Epithelial cell of esophagus (primary cell): ENCODE data around the gene GALK1.

Source experiments
- DNase-seq: peaks from one replicate; pipeline ENCODE4 v3.0.0; 2010; ENCODE audit warnings: low read depth
- H3K4me3 ChIP-seq: 2 replicates; pipeline ENCODE4 v1.5.1; 2011; ENCODE audit warnings: mild to moderate bottlenecking, low read length, control low read depth
- TF ChIP-seq, protein P1 (sequence below): IDR thresholded peaks from 2 replicates; pipeline ENCODE4 v1.5.1; 2011; ENCODE audit warnings: low read depth, mild to moderate bottlenecking, low read length, control low read depth, inconsistent platforms; ENCODE audit not compliant: insufficient read depth; ENCODE audit errors: missing control alignments

The GALK1 gene

DNA sequence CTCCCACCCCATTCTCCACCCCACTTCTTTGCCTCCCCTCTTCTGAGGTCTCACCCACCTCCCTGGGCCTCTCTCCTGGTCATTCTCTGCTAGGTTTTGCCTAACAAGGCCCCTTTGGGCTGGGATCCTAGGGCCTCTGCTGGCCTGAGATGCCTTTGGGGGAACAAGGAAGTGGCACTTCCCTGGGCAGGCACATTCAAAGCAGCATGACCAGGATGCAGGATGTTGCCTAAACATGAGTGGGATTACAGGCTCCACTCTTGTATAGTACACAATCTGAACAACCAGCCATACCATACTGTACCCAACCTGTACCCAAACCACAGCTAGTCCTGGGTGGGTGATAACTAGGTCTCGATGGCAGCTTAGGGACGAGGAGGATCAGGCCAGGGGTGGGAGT is 9.0 kb downstream of the GALK1 start:
- no peak overlapping the region for H3K4me3 ChIP-seq
- DNase-seq = no peak
- TF ChIP-seq, protein P1, sequence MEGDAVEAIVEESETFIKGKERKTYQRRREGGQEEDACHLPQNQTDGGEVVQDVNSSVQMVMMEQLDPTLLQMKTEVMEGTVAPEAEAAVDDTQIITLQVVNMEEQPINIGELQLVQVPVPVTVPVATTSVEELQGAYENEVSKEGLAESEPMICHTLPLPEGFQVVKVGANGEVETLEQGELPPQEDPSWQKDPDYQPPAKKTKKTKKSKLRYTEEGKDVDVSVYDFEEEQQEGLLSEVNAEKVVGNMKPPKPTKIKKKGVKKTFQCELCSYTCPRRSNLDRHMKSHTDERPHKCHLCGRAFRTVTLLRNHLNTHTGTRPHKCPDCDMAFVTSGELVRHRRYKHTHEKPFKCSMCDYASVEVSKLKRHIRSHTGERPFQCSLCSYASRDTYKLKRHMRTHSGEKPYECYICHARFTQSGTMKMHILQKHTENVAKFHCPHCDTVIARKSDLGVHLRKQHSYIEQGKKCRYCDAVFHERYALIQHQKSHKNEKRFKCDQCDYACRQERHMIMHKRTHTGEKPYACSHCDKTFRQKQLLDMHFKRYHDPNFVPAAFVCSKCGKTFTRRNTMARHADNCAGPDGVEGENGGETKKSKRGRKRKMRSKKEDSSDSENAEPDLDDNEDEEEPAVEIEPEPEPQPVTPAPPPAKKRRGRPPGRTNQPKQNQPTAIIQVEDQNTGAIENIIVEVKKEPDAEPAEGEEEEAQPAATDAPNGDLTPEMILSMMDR = no peak

DNA sequence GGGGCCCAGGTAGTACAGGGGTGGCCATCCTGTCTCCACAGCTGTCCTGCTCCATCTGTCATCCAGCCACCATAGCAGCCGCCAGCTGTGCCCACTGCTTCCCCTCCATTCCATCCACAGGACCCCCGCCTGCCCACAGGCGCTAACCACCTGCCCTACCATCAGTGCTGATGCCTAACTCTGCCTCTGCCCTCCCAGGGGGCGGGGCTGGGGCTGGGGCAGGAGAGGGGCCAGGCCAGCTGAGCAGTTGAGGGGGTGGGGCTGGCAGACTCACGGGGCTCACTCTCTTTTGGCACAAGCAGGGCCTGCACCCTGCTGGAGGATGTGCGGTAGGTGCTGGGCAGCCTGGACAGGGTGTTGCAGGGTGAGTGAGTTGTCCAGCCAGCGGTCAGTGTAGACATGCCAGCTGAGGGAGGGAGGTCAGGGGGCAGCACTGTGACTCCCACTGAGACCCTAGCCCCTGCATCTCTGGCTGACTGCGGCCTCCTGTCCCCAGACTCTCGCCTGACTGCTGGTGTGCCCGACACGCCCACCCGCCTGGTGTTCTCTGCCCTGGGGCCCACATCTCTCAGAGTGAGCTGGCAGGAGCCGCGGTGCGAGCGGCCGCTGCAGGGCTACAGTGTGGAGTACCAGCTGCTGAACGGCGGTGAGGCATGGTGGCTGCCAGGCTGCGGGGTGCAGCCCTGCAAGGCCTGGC is 9.6 kb downstream of the GALK1 start:
- DNase-seq = peak; percentile 61
- TF ChIP-seq, protein P1 = no peak
- H3K4me3 ChIP-seq = no peak overlapping the region

DNA sequence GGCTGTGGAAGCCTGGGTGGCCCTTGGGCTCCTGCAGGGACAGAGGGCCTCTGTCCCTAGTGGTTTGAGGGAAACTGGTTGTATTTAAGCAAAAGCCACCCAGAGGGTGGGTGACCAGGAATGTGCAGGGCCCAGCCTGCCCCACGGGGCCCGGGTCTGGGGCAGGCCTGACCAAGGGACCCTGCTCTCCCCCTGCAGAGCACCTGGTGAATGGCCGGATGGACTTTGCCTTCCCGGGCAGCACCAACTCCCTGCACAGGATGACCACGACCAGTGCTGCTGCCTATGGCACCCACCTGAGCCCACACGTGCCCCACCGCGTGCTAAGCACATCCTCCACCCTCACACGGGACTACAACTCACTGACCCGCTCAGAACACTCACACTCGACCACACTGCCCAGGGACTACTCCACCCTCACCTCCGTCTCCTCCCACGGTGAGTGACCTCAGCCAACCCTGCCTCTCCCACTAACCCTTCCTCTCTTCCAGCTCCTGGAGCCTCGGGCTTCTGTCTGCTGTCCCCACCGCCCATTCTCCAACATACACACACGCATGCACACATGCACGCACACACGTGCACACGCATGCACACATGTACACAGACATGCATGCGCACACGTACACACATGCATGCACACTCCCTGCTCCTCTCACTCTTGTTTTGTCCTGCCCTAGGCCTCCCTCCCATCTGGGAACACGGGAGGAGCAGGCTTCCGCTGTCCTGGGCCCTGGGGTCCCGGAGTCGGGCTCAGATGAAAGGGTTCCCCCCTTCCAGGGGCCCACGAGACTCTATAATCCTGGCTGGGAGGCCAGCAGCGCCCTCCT is 10.4 kb downstream of the GALK1 start:
- H3K4me3 ChIP-seq = no peak overlapping the region
- DNase-seq = no peak
- TF ChIP-seq, protein P1 = no peak

DNA sequence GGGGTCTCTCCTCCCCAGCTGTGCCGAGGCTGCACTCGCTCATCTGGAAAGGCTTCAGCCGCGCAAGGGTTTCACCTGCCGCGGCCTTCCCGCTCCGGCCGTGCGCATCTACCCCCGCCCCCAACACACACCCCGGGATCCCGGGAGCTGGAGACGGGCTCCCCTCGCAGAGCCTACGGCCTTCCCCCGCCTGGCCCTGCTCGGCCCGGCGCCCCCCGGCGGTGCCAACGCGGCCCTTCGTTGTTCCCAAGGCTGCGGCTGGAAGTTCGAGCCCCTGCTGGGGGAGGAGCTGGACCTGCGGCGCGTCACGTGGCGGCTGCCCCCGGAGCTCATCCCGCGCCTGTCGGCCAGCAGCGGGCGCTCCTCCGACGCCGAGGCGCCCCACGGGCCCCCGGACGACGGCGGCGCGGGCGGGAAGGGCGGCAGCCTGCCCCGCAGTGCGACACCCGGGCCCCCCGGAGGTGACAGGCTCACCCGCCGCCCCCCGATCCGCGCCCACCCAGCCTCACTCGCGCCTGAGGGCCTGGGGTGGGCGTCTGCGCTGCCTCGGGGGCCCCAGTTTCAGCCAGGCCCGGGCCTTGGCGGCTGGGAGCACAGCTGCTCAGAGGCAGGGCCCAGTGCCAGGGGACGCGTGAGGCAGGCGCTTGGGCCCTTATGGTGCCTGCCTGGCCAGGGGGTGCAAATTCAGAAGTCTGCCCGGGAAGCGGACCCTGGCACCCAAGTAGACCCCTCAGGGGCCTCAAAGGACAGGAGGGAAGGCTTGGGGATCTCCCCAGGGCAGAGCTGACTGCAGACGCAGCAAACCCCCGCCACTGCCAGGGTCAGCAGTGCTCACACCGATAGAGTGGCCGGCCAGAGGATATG is 11.2 kb downstream of the GALK1 start:
- TF ChIP-seq, protein P1 = no peak
- DNase-seq = no peak
- H3K4me3 ChIP-seq = no peak overlapping the region

DNA sequence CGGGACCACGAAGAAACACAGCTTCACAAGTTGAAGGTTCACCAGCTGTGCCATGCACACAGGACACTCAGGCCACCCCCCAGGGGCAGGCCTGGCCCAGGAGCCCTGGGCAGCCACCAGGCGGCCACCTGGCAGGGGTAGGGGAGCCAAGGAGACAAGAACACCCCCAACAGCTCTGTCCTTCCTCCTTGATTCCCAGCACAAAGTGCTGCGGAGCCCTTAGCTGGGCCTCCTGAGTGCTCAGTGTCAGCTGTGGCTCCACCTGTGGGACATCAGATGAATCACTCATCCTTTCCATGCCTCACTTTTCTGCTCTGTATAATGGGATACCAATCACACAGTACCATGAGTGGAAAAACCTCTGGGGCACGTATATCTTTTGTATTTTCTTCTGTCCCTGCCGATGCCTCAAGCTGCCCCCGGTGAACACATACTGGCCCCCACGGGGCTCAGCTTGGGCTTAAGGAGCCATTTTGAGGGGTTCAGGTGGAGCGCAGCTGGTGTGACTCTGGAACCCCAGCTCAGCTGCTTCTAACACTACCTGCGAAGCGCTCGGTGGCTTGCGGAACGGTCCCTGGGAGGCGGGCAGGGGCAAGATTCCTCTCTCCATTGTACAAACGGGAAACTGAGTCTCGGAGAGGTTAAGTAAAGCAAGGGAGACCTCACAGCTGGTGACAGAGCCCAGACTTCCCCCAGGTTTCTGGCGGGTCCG is 12.0 kb downstream of the GALK1 start:
- TF ChIP-seq, protein P1 = peak; percentile 21
- no peak for DNase-seq
- H3K4me3 ChIP-seq = no peak overlapping the region

DNA sequence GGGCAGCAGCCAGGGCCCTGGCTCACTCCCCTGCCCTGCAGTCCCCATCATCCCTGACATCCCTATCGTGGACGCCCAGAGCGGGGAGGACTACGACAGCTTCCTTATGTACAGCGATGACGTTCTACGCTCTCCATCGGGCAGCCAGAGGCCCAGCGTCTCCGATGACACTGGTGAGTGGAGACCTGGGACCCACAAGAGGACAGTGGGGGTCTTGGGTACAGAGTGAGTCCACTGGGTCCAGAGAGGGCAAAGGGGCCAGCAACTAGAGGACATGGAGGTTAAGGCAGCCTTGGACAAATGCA is 12.6 kb downstream of the GALK1 start:
- H3K4me3 ChIP-seq = no peak overlapping the region
- no peak for DNase-seq

More for the DNA sequence above, 12.6 kb downstream of the GALK1 start:
- TF ChIP-seq, protein P1 = no peak
